Measurements from ENCODE around the gene STARD3.
A peak's percentile ranks its signal among the peaks of the same experiment; 100 is the strongest.

Gene STARD3

GRCh38 chr17:39618956-39619785, 17.8 kb upstream of the STARD3 start:
- DNase-seq: no peak

DNA sequence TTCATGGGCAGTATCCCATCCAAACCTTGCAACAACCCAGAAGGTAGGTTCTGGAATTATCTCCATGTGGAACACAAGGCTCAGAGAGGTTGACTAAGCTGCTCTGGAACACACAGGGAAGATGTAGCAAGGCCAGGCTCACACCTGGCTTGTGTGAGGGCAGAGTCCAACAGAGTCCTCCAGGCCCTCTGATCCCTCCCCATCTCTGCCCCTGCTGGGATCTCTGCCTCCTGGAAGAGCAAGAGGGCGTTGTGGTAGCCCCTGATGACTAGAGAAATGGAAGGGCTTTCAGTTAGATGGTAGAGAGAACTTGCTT, 17.2 kb upstream of the STARD3 start:
- DNase-seq: no peak

GRCh38 chr17:39621523-39622379, 15.2 kb upstream of the STARD3 start:
- peak; percentile 37 to 93 (median 80) for DNase-seq

GRCh38 chr17:39622380-39623006, 14.5 kb upstream of the STARD3 start:
- DNase-seq: no peak

GRCh38 chr17:39623356-39623950, 13.5 kb upstream of the STARD3 start:
- DNase-seq: peak; percentile 14 to 93 (median 74)

GRCh38 chr17:39624313-39624712, 12.6 kb upstream of the STARD3 start:
- DNase-seq: peak in 1 of 58 donors; percentile 34

- no peak for DNase-seq
These were observed 11.7 kb upstream of the STARD3 start for GRCh38 chr17:39625198-39625785.

DNA sequence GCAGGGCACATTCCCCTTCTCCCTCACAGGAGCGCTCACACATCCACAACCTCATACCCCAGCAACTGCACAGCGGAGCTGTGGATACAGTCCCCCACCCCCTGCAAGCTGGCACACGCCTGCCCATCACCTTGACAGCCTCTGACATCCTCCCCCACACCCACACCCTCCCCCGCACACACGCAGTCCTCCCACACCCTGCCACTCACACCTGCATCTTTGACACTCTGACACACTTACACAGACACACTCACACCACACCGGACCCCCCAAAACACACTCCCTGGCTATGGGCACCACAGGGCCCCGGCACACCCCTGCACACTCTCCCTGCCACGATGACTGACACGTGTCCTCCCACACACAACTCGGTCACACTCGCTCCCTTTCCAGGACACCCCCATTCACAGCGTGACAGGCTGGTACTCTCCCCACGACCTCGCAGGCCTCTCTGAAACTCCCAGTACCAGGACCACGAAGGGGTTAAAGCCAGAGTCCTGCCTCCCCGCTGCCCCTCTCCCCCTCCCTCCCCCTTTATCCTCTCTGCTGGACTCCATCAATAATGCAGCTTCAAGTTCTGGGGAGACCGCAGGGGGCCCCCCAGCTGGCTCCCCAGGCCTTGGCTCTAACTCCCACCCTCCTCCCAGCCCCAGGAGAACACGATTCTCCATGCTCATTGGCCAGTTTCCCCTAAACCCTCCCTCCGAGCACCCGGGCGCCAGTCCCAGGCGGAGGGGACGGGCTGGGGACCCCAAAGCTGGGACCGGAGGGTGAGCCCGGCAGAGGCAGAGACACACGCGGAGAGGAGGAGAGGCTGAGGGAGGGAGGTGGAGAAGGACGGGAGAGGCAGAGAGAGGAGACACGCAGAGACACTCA, 10.5 kb upstream of the STARD3 start, which contains the start of gene PPP1R1B:
TSS of gene PPP1R1B (plus strand) at position 782 of the 876 bp plus-strand sequence. CDS start 441 bp downstream, outside the sequence.
- DNase-seq: peak in 39 of 58 donors; percentile 7 to 84 (median 45)

GRCh38 chr17:39627047-39627711, 9.8 kb upstream of the STARD3 start:
- DNase-seq: no peak

GRCh38 chr17:39627712-39628516, 9.0 kb upstream of the STARD3 start:
- no peak for DNase-seq

DNA sequence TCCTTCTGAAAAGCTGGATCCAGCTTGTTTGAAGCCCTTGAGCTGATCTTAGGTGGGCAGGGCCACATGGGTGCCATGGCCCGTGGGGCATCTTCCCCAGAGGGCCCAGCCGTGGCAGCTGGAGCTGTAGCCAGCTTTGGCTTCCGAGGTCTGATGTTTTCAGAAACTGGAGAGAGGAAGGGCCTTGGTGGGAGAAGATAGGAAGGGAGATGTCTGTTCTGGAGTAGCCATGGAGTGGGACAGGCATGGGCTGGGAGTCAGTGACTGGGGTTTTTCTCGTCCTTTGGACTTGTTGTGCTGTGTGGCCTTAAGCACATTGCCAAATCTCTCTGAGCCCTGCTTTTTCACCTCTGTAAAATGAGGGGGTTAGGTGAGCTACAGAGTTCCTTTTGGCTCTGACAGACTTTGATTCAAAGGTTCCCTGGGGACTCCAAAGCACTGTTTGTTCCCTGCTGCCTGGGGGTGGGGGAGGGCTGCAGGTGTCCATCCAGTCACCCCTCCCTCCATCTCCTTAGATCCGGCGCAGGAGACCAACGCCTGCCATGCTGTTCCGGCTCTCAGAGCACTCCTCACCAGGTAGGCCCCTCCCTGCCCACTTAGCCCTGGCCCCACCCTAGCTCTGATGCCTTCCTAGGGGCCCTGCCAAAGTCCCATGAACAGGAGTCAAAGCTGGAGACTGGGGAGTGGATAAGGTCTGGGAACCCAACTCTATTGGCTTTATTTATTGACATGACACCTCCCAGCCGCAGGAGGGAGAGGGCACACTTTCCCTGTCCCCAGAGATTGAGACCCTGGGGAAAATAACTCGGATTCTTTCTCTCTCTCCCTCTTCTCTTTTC, 8.1 kb upstream of the STARD3 start:
- no peak for DNase-seq

DNA sequence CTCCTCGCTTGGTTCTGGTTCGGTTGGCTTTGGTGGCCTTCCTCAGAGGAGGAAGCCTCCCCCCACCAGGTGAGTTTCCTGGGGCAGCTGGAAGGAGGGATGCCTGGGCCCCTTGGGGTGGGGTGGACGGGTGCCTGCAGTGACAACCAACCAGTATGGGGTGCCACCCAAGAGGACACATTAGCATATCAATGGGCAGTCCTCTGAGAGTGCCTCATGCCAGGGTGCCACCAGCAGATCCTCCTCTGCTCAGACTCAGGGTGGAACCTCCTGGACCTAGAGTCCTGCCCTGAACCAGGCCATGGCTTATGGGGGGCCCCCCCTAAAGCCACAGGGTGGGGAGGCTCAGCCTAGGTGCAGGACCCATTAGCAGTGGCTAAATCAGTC, 7.5 kb upstream of the STARD3 start:
- no peak for DNase-seq

DNA sequence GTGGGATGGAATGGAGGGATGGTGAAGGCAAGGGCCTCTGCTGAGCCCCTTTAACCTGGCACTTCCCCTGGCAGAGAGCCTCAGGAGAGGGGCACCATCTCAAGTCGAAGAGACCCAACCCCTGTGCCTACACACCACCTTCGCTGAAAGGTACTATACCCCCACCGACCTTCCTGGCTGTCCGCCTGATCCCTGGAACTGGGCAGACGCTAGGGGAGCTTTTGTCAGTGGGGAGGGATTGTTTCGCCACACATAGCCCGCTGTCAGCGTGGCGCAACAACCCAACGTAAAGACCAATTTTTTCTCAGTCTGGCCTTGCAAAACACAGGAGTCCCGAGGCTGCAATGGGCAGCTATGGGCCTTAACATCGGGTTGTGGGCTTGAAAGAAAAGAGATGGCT, 7.0 kb upstream of the STARD3 start:
- DNase-seq: no peak

DNA sequence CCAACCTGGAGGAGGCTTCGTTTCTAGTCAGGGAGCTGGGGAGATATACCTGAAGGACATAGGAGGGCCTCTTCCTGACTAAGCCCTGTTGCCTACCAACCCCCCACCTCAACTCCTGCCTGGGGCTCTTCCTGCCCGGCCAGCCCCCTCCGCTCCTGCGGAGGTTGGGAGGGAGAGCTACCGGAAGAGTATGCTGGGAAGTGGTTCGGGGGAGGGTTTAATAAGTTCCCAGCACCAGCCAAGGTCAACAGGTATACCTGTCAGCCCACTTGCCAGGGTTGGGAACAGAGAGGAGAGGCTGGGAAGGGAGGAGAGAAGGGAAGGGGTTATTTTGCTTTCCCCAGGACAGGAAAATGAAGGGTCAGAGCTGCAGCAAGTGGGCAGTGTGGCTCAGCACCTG, 5.5 kb upstream of the STARD3 start:
- no peak for DNase-seq

GRCh38 chr17:39632153-39632941, 4.6 kb upstream of the STARD3 start:
- DNase-seq: peak in 52 of 58 donors; percentile 27 to 95 (median 75)

GRCh38 chr17:39633570-39634183, 3.3 kb upstream of the STARD3 start:
- no peak for DNase-seq
